ENCODE results near the gene CNNM3.

CNNM3 gene

DNA sequence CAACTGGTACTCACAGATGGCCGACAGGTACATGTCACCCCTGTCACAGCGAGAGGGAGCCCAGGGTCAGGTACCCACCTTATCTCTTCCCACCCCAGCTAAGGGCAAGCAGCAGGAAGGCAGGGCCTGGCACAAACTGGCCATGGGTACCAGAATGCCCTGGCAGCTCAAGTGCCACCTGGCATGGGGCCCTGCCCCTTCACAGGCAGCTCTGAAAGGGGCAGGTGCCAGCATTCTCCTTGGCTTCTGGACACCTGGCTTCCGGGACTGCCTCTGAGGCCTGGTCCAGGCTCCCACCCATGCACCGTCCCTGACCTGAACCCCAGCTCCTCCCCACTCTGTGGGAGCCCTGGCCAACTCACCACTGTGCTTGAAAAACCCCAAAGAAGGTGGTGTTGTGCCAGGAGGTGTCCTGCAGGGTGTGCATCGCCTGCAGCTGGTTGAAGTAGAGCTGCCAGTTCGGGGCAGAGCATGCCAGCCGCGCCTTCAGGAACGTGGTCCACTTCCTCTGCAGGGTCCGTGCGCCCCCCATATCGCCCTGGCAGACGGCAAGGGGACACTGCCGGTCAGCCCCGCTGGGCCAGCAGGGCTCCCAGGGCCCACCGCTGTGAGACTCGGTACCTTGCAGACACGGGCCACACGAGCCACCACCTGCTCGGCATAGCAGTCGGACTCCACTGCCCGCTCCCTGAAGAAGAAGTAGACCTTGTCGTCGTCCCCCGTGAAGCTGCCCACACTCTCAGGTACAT lies 48.4 kb downstream of the CNNM3 start:
- TF ChIP-seq, protein P1, sequence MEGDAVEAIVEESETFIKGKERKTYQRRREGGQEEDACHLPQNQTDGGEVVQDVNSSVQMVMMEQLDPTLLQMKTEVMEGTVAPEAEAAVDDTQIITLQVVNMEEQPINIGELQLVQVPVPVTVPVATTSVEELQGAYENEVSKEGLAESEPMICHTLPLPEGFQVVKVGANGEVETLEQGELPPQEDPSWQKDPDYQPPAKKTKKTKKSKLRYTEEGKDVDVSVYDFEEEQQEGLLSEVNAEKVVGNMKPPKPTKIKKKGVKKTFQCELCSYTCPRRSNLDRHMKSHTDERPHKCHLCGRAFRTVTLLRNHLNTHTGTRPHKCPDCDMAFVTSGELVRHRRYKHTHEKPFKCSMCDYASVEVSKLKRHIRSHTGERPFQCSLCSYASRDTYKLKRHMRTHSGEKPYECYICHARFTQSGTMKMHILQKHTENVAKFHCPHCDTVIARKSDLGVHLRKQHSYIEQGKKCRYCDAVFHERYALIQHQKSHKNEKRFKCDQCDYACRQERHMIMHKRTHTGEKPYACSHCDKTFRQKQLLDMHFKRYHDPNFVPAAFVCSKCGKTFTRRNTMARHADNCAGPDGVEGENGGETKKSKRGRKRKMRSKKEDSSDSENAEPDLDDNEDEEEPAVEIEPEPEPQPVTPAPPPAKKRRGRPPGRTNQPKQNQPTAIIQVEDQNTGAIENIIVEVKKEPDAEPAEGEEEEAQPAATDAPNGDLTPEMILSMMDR (IDR thresholded peaks at IDR 0.05; ENCODE audit: insufficient read depth, low read length, poor library complexity, severe bottlenecking): no peak
- TF ChIP-seq EZH2phosphoT487 (conservative IDR thresholded peaks at IDR 0.05; ENCODE audit: low read length): no peak
- Histone ChIP-seq H3F3A (ENCODE audit: insufficient read depth) (no peaks in the 10 kb centered on the region), H3K9me3 (ENCODE audit: insufficient read depth, low read length) (no peaks in the 10 kb centered on the region), H4K20me1 (ENCODE audit: low read depth, low read length) (no peaks in the 10 kb centered on the region), H3K9me2 (replicated peaks; ENCODE audit: insufficient read depth, low read length) (no peaks in the 10 kb centered on the region), H3K27ac (ENCODE audit: low read depth, low read length) (no peak overlapping the region), H3K9ac (ENCODE audit: low read length) (no peak overlapping the region), H3K27me3 (ENCODE audit: low read length) (no peaks in the 10 kb centered on the region), H2AFZ (ENCODE audit: low read depth, low read length, severe bottlenecking) (no peak overlapping the region), H3K4me2 (ENCODE audit: low read depth, low read length, poor library complexity, severe bottlenecking) (no peak overlapping the region), H3K4me3 (ENCODE audit: insufficient read depth, low read length, poor library complexity, severe bottlenecking) (no peak overlapping the region), H3K79me2 (ENCODE audit: insufficient read depth, low read length) (no peaks in the 10 kb centered on the region), H3K36me3 (ENCODE audit: low read length) (no peaks in the 10 kb centered on the region)

DNA sequence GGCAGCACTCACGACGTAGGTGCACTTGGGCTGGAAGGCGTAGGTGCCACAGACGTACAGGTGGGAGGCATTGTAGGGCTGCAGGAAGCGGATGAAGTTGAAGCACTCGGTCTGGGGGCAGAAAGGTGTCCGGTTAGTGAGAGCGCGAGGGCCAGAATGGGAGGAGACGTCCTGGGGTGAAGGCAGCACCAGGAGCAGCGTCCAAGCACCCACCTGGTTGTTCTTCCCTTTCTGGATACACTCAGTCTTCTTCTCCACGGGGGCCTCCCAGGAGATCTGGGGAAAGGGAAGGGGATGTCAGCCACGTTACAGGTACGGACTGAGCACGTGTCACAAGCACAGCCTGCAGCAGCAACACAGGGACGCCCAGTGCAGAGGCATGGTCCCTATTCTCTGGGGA lies 49.6 kb downstream of the CNNM3 start:
- Histone ChIP-seq H3K9ac (ENCODE audit: low read length) (no peak overlapping the region), H4K20me1 (ENCODE audit: low read depth, low read length) (no peaks in the 10 kb centered on the region), H2AFZ (ENCODE audit: low read depth, low read length, severe bottlenecking) (no peak overlapping the region), H3K27ac (ENCODE audit: low read depth, low read length) (no peak overlapping the region), H3K27me3 (ENCODE audit: low read length) (no peaks in the 10 kb centered on the region), H3K36me3 (ENCODE audit: low read length) (no peaks in the 10 kb centered on the region), H3K9me2 (replicated peaks; ENCODE audit: insufficient read depth, low read length) (no peaks in the 10 kb centered on the region), H3K9me3 (ENCODE audit: insufficient read depth, low read length) (no peaks in the 10 kb centered on the region), H3F3A (ENCODE audit: insufficient read depth) (no peaks in the 10 kb centered on the region), H3K4me3 (ENCODE audit: insufficient read depth, low read length, poor library complexity, severe bottlenecking) (no peak overlapping the region), H3K79me2 (ENCODE audit: insufficient read depth, low read length) (no peaks in the 10 kb centered on the region), H3K4me2 (ENCODE audit: low read depth, low read length, poor library complexity, severe bottlenecking) (no peak overlapping the region)
- no peak for TF ChIP-seq EZH2phosphoT487 (conservative IDR thresholded peaks at IDR 0.05; ENCODE audit: low read length)
- TF ChIP-seq, protein P1 (IDR thresholded peaks at IDR 0.05; ENCODE audit: insufficient read depth, low read length, poor library complexity, severe bottlenecking): no peak

DNA sequence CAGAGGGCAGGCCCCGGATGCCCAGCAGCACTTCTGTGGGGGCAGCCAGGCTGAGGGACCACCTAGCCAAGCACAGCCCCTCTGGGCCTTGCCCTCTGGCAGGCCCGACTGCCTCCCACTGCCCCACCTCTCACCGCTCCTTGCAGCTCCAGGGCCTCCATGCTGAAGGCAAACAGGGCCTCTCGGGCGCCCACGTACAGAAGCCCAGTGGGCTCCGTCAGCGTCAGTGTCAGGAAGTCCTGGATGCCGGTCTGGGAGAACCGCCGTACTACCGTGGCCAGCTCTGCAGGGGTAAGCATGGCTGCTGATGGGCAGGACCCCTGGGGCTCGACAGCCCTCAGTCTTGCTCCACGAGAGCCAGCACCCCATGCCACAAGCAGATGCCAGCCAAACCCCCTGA lies 50.1 kb downstream of the CNNM3 start:
- Histone ChIP-seq H3K4me2 (ENCODE audit: low read depth, low read length, poor library complexity, severe bottlenecking) (no peak overlapping the region), H3K4me3 (ENCODE audit: insufficient read depth, low read length, poor library complexity, severe bottlenecking) (no peak overlapping the region), H3K9me2 (replicated peaks; ENCODE audit: insufficient read depth, low read length) (no peaks in the 10 kb centered on the region), H3K9me3 (ENCODE audit: insufficient read depth, low read length) (no peaks in the 10 kb centered on the region), H4K20me1 (ENCODE audit: low read depth, low read length) (no peaks in the 10 kb centered on the region), H3F3A (ENCODE audit: insufficient read depth) (no peaks in the 10 kb centered on the region), H3K27ac (ENCODE audit: low read depth, low read length) (no peak overlapping the region), H3K27me3 (ENCODE audit: low read length) (no peaks in the 10 kb centered on the region), H3K79me2 (ENCODE audit: insufficient read depth, low read length) (no peaks in the 10 kb centered on the region), H3K36me3 (ENCODE audit: low read length) (no peaks in the 10 kb centered on the region), H2AFZ (ENCODE audit: low read depth, low read length, severe bottlenecking) (no peak overlapping the region), H3K9ac (ENCODE audit: low read length) (no peak overlapping the region)
- no peak for TF ChIP-seq EZH2phosphoT487 (conservative IDR thresholded peaks at IDR 0.05; ENCODE audit: low read length)
- TF ChIP-seq, protein P1 (IDR thresholded peaks at IDR 0.05; ENCODE audit: insufficient read depth, low read length, poor library complexity, severe bottlenecking): no peak
